Measurements from ENCODE around the gene BIN1.
A peak's percentile ranks its signal among the peaks of the same experiment; 100 is the strongest.
"Not testable (repeated sequence)": the region's sequence is repeated elsewhere in the genome, so short reads cannot be mapped to it uniquely, and the experiment has no call there.

BIN1 gene

GRCh38 chr2:127046579-127046978, 60.4 kb downstream of the BIN1 start:
- DNase-seq (ENCODE audit: low read depth), result no peak

- DNase-seq (ENCODE audit: low read depth), result no peak
These were observed 61.0 kb downstream of the BIN1 start for GRCh38 chr2:127045792-127046501.

GRCh38 chr2:127044977-127045661, 61.8 kb downstream of the BIN1 start:
- no peak for DNase-seq (ENCODE audit: low read depth)

- DNase-seq (ENCODE audit: low read depth), result no peak
These were observed 62.7 kb downstream of the BIN1 start for GRCh38 chr2:127044165-127044718.

GRCh38 chr2:127043367-127044164, 63.4 kb downstream of the BIN1 start:
- DNase-seq (ENCODE audit: low read depth), result no peak

GRCh38 chr2:127041259-127041970, 65.5 kb downstream of the BIN1 start:
- DNase-seq (ENCODE audit: low read depth), result no peak

- DNase-seq (ENCODE audit: low read depth), result no peak
These were observed 66.8 kb downstream of the BIN1 start for GRCh38 chr2:127040169-127040568.

GRCh38 chr2:127039387-127040031, 67.4 kb downstream of the BIN1 start:
- DNase-seq (ENCODE audit: low read depth), result no peak

GRCh38 chr2:127037476-127037875, 69.5 kb downstream of the BIN1 start:
- DNase-seq (ENCODE audit: low read depth), result no peak

GRCh38 chr2:127034883-127035611, 71.9 kb downstream of the BIN1 start:
- DNase-seq (ENCODE audit: low read depth), result no peak

GRCh38 chr2:127034051-127034450, 72.9 kb downstream of the BIN1 start:
- no peak for DNase-seq (ENCODE audit: low read depth)

- no peak for DNase-seq (ENCODE audit: low read depth)
These were observed 74.3 kb downstream of the BIN1 start for GRCh38 chr2:127032621-127033020.

- no peak for DNase-seq (ENCODE audit: low read depth)
These were observed 77.5 kb downstream of the BIN1 start for GRCh38 chr2:127029350-127030051.

GRCh38 chr2:127028745-127029144, 78.2 kb downstream of the BIN1 start:
- DNase-seq (ENCODE audit: low read depth), result not testable (repeated sequence)

GRCh38 chr2:127027715-127028114, 79.2 kb downstream of the BIN1 start:
- DNase-seq (ENCODE audit: low read depth), result no peak

GRCh38 chr2:127025359-127026166, 81.4 kb downstream of the BIN1 start:
- peak; percentile 66 for DNase-seq (ENCODE audit: low read depth)

- DNase-seq (ENCODE audit: low read depth), result no peak
These were observed 82.1 kb downstream of the BIN1 start for GRCh38 chr2:127024769-127025358.

- no peak for DNase-seq (ENCODE audit: low read depth)
These were observed 83.5 kb downstream of the BIN1 start for GRCh38 chr2:127023504-127023903.

- no peak for DNase-seq (ENCODE audit: low read depth)
These were observed 84.1 kb downstream of the BIN1 start for GRCh38 chr2:127022817-127023216.
